Measurements from ENCODE around the gene PLA2G15.

PLA2G15 gene

GRCh38 chr16:68306633-68307032, 61.5 kb downstream of the PLA2G15 start:
- in situ Hi-C loops (cut with HindIII; ENCODE audit: low pct_unique_long_range_greater_than_20kb, low sequenced_read_pairs), result no loop called here
- TF ChIP-seq JUND (IDR thresholded peaks at IDR 0.05; ENCODE audit: low read depth), result no peak
- no peak for DNase-seq (ENCODE audit: low read depth in 1 of 2, low spot score in 1 of 2)

- in situ Hi-C loops (cut with HindIII; ENCODE audit: low pct_unique_long_range_greater_than_20kb, low sequenced_read_pairs), result no loop called here
- DNase-seq (ENCODE audit: low read depth in 1 of 2, low spot score in 1 of 2), result no peak
These were observed 64.6 kb downstream of the PLA2G15 start for GRCh38 chr16:68309799-68310198.

GRCh38 chr16:68310437-68310773, 65.2 kb downstream of the PLA2G15 start:
- no peak for TF ChIP-seq JUND (IDR thresholded peaks at IDR 0.05; ENCODE audit: low read depth)
- DNase-seq (ENCODE audit: low read depth in 1 of 2, low spot score in 1 of 2), result no peak
- in situ Hi-C loops (cut with HindIII; ENCODE audit: low pct_unique_long_range_greater_than_20kb, low sequenced_read_pairs), result no loop called here

More at GRCh38 chr16:68309799-68310198, 64.6 kb downstream of the PLA2G15 start:
- no peak for TF ChIP-seq JUND (IDR thresholded peaks at IDR 0.05; ENCODE audit: low read depth)
